SK-N-MC (cell line): Measurements from ENCODE around the gene TMEM119.

Source experiments
- EZH2 ChIP-seq: fragments of 200-600 bp; sonication (generic); IDR thresholded peaks from one replicate; pipeline ENCODE4 v1.6.1; 2017; ENCODE audit warnings: antibody characterized with exemption
- POLR2AphosphoS5 ChIP-seq: IDR thresholded peaks from 2 replicates; pipeline ENCODE4 v1.6.1; 2012; ENCODE audit warnings: mild to moderate bottlenecking, low read depth, low read length, borderline replicate concordance

DNA sequence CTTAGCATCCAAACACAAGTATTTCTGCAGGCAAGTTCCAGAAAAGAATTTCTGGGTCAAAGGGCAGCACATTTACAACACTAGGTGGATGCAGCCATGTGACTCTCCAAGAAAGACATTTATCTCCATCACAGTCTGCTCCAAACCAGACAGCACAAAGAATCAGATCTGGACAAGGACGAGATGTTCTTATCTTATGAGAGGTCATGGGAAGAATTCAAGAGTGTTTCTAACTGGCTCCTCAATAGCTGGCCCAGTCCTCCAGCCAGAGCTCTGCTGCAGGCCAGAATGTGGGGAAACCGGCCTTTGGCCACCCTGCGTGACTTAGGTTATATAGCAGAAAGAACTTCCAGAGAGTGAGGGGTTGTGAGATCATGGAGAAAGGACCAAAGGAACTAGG lies 17.4 kb downstream of the TMEM119 start:
- TF ChIP-seq POLR2AphosphoS5 (no peak), EZH2 (no peak)
